Stimulated activated CD8-positive, alpha-beta memory T cell treated with anti-CD3 and anti-CD28 coated beads, Interleukin-12 subunit alpha, Interleukin-12 subunit beta, amount 100 ng/mL, for 24 hours (primary cell): ENCODE data around the gene GAS2L2.
"Not testable (repeated sequence)": the region's sequence is repeated elsewhere in the genome, so short reads cannot be mapped to it uniquely, and the experiment has no call there.

Experiments
- DNase-seq: peaks from one replicate; pipeline ENCODE4 v3.0.0-alpha.2; 2020; ENCODE audit errors: extremely low read depth

The GAS2L2 gene

GRCh38 chr17:35773679-35774425, 20.8 kb upstream of the GAS2L2 start:
- DNase-seq = no peak

- DNase-seq = no peak
Observed at GRCh38 chr17:35773129-35773528, 20.1 kb upstream of the GAS2L2 start.

- DNase-seq = no peak
Observed at GRCh38 chr17:35769895-35770486, 17.0 kb upstream of the GAS2L2 start.

- DNase-seq = no peak
Observed at GRCh38 chr17:35768797-35769196, 15.8 kb upstream of the GAS2L2 start.

GRCh38 chr17:35766903-35767510, 14.0 kb upstream of the GAS2L2 start:
- DNase-seq = no peak

GRCh38 chr17:35766489-35766877, 13.4 kb upstream of the GAS2L2 start:
- DNase-seq = no peak

GRCh38 chr17:35765756-35766488, 12.9 kb upstream of the GAS2L2 start:
- no peak for DNase-seq

- DNase-seq = no peak
Observed at GRCh38 chr17:35765086-35765710, 12.2 kb upstream of the GAS2L2 start.

GRCh38 chr17:35764123-35764991, 11.3 kb upstream of the GAS2L2 start:
- peak; percentile 64 for DNase-seq

GRCh38 chr17:35763767-35764122, 10.7 kb upstream of the GAS2L2 start:
- no peak for DNase-seq

GRCh38 chr17:35761601-35762000, 8.6 kb upstream of the GAS2L2 start:
- no peak for DNase-seq

GRCh38 chr17:35760587-35760986, 7.5 kb upstream of the GAS2L2 start, which contains the start of gene C17orf50:
C17orf50 (plus strand) TSS chr17:35760887; CDS start chr17:35760942, 55 bp downstream.
- no peak for DNase-seq

GRCh38 chr17:35757243-35757642, 4.2 kb upstream of the GAS2L2 start:
- no peak for DNase-seq

GRCh38 chr17:35752471-35752870, 568 bp downstream of the GAS2L2 start:
- DNase-seq = no peak

GRCh38 chr17:35751541-35751940, 1.5 kb downstream of the GAS2L2 start:
- not testable (repeated sequence) for DNase-seq

GRCh38 chr17:35750526-35751395, 2.3 kb downstream of the GAS2L2 start:
- no peak for DNase-seq

- no peak for DNase-seq
Observed at GRCh38 chr17:35749560-35750412, 3.3 kb downstream of the GAS2L2 start.

GRCh38 chr17:35748979-35749378, 4.1 kb downstream of the GAS2L2 start:
- DNase-seq = no peak

- no peak for DNase-seq
Observed at GRCh38 chr17:35748341-35748841, 4.6 kb downstream of the GAS2L2 start.
